ENCODE data around the gene AOPEP. TPM values are rescaled to one million over a fixed set of nuclear protein-coding genes. Genes with fewer than 3 reads are reported as not detected.

Gene AOPEP
- polyA plus RNA-seq, 2 of the 4 experiments (the other 2 are of a cell fraction), result 226 to 266 TPM

DNA sequence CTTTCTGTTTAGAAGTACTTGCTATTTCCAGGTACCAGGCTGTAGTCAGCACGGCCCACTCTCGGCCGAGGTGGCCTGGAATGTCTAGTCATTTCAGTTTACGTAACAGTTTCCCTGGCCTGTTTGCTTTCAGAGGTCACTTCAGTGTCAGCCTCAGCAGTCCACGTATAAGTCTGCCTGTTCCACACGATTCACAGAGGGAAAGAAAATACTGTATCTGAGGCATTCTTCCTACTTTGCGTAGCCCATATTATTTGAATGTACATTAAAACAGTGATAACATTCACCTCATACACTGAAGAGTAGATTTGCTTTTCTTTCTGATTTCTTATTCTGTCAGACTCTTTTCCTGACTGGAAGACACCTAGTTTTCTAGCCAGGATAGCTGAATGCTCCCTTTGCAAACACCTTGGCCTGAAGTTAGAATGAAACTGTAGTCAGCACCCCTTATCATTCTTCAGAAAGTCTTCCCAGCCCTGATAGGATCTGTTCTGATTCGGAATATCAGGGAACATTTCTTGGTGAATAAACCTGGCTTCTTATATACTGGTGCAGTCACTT lies 140.9 kb downstream of the AOPEP start (continued):
- TF ChIP-seq HEYL (CRISPR knock-in tag; IDR thresholded peaks at IDR 0.05) (no peak), FOXS1 (CRISPR knock-in tag; IDR thresholded peaks at IDR 0.05) (peak; percentile 85; the same call in 1 of the 2 replicates), HOXA7 (CRISPR knock-in tag; IDR thresholded peaks at IDR 0.05) (no peak), CBX8 (IDR thresholded peaks at IDR 0.05) (no peak), KDM5A (IDR thresholded peaks at IDR 0.05) (no peak), SMC3 (IDR thresholded peaks at IDR 0.05) (peak; percentile 63; the same call in 2 of the 3 replicates), RFX5 (IDR thresholded peaks at IDR 0.05) (no peak), FOSB (CRISPR knock-in tag; IDR thresholded peaks at IDR 0.05) (peak; percentile 72; the same call in 1 of the 2 replicates), HOXB13 (CRISPR knock-in tag; IDR thresholded peaks at IDR 0.05; ENCODE audit: low read depth) (no peak; the same call in 1 of the 2 replicates), KDM1A (IDR thresholded peaks at IDR 0.05; ENCODE audit: low read depth) (no peak), BHLHE40 (IDR thresholded peaks at IDR 0.05; ENCODE audit: low read depth, low read length) (no peak), POLR2AphosphoS2 (conservative IDR thresholded peaks at IDR 0.05; ENCODE audit: low read length) (no peak), ZFP36 (IDR thresholded peaks at IDR 0.05; ENCODE audit: borderline replicate concordance, partially characterized antibody) (no peak), CHD4 (IDR thresholded peaks at IDR 0.05; ENCODE audit: borderline replicate concordance) (no peak), EP300 (IDR thresholded peaks at IDR 0.05) (peak; percentile 95 to 97), TP53 (CRISPR knock-in tag; IDR thresholded peaks at IDR 0.05) (peak; percentile 88; the same call in 1 of the 2 replicates), ESRRA (IDR thresholded peaks at IDR 0.05; ENCODE audit: borderline replicate concordance, low read length) (no peak), NPAS2 (CRISPR knock-in tag; IDR thresholded peaks at IDR 0.05; ENCODE audit: borderline replicate concordance) (no peak), GATA3 (IDR thresholded peaks at IDR 0.05; ENCODE audit: borderline replicate concordance) (peak; percentile 99), EHF (CRISPR knock-in tag; IDR thresholded peaks at IDR 0.05) (0 out of 2 replicates have a peak, but pooled peaks have one; percentile 14), RNF2 (IDR thresholded peaks at IDR 0.05; ENCODE audit: borderline replicate concordance, low read depth) (no peak), ZSCAN20 (CRISPR knock-in tag; IDR thresholded peaks at IDR 0.05) (0 out of 2 replicates have a peak, but pooled peaks have one; percentile 28), RCOR1 (IDR thresholded peaks at IDR 0.05; ENCODE audit: low read depth, low read length) (no peak), FOSL2 (IDR thresholded peaks at IDR 0.05) (no peak), FOSL2 (CRISPR knock-in tag; IDR thresholded peaks at IDR 0.05) (peak; percentile 88)
- TF ChIP-seq, protein P1, sequence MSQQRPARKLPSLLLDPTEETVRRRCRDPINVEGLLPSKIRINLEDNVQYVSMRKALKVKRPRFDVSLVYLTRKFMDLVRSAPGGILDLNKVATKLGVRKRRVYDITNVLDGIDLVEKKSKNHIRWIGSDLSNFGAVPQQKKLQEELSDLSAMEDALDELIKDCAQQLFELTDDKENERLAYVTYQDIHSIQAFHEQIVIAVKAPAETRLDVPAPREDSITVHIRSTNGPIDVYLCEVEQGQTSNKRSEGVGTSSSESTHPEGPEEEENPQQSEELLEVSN (IDR thresholded peaks at IDR 0.05; ENCODE audit: borderline replicate concordance, low read depth), result no peak
- TF ChIP-seq, protein P2, sequence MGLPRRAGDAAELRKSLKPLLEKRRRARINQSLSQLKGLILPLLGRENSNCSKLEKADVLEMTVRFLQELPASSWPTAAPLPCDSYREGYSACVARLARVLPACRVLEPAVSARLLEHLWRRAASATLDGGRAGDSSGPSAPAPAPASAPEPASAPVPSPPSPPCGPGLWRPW (IDR thresholded peaks at IDR 0.05), result no peak
- TF ChIP-seq, protein P3, sequence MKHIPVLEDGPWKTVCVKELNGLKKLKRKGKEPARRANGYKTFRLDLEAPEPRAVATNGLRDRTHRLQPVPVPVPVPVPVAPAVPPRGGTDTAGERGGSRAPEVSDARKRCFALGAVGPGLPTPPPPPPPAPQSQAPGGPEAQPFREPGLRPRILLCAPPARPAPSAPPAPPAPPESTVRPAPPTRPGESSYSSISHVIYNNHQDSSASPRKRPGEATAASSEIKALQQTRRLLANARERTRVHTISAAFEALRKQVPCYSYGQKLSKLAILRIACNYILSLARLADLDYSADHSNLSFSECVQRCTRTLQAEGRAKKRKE (CRISPR knock-in tag; IDR thresholded peaks at IDR 0.05; ENCODE audit: low read depth), result peak; percentile 90

DNA sequence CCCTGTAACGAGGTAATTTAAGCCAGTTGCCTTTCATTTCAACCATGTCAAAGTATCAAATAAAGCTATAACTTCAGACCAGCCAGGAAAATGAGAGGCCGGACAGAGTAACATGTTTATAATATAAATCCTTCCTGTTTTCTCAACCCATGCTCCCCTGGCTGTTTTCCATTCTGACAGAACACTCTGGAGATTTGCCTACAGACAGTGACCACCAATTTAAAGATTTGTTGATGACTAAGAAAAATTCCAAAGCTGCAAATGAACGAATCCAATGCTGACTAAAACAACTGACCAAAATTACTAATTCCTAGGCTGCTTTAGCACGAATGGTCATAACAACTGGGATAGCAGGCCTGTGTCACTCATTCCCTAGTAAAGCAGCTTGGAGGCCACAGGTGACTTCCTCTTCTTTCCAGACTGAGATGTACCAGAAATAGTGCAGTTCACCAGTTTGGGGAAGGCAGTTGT lies 141.4 kb downstream of the AOPEP start:
- FAIRE-seq (peak; percentile 87), DNase-seq (ENCODE audit: low read depth in 1 of 2, low spot score in 1 of 2) (peak; percentile 51 to 85), ATAC-seq (peak; percentile 51 to 70)
- Histone ChIP-seq H3K4me1 (peaks cover 84% of the 10 kb centered on the region), H3K9me3 (no peaks in the 10 kb centered on the region), H3K27ac (peak overlapping the region; percentile 94 to 97), H3K4me2 (peak overlapping the region; percentile 64), H3K4me3 (no peak overlapping the region)
- under 1% methylated on average over 4 of the region's 4 CpGs for WGBS (ENCODE audit: missing lambda C conversion rate)
- ChIA-PET CTCF (interaction anchor here (1.0 to 3.5 kb wide), 14 partner anchors 11 to 187 kb away, joined by 3 to 33 read pairs (median 4); no protein-coding TSS in a partner anchor), POLR2A (interaction anchor here (0.7 to 4.0 kb wide), 14 partner anchors 14 to 178 kb away, joined by 4 to 36 read pairs (median 14); no protein-coding TSS in a partner anchor)
- TF ChIP-seq EP300 (IDR thresholded peaks at IDR 0.05) (peak; percentile 29 to 61; a peak in 1 of 5 replicates), NPAS2 (CRISPR knock-in tag; IDR thresholded peaks at IDR 0.05; ENCODE audit: borderline replicate concordance) (no peak), HOXB13 (CRISPR knock-in tag; IDR thresholded peaks at IDR 0.05; ENCODE audit: low read depth) (peak; percentile 30; the same call in 1 of the 2 replicates), SMC3 (IDR thresholded peaks at IDR 0.05) (0 out of 3 replicates have a peak, but pooled peaks have one; percentile 25), MAFK (IDR thresholded peaks at IDR 0.05; ENCODE audit: partially characterized antibody) (peak; percentile 85), RAD21 (conservative IDR thresholded peaks at IDR 0.05 in 1 of 2, IDR thresholded peaks at IDR 0.05 in 1 of 2) (peak in 1 of 2 experiments; percentile 29; a peak in 4 of 5 replicates), ESRRA (IDR thresholded peaks at IDR 0.05; ENCODE audit: borderline replicate concordance, low read length) (no peak), TFCP2L1 (CRISPR knock-in tag; IDR thresholded peaks at IDR 0.05) (peak; percentile 8; the same call in 1 of the 2 replicates), RNF2 (IDR thresholded peaks at IDR 0.05; ENCODE audit: borderline replicate concordance, low read depth) (no peak), FOXS1 (CRISPR knock-in tag; IDR thresholded peaks at IDR 0.05) (peak; percentile 12; the same call in 1 of the 2 replicates)
- TF ChIP-seq, protein P3 (CRISPR knock-in tag; IDR thresholded peaks at IDR 0.05; ENCODE audit: low read depth), result peak; percentile 83
- TF ChIP-seq, protein P4, sequence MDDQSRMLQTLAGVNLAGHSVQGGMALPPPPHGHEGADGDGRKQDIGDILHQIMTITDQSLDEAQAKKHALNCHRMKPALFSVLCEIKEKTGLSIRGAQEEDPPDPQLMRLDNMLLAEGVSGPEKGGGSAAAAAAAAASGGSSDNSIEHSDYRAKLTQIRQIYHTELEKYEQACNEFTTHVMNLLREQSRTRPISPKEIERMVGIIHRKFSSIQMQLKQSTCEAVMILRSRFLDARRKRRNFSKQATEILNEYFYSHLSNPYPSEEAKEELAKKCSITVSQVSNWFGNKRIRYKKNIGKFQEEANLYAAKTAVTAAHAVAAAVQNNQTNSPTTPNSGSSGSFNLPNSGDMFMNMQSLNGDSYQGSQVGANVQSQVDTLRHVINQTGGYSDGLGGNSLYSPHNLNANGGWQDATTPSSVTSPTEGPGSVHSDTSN (IDR thresholded peaks at IDR 0.05), result peak; percentile 63; the same call in 1 of the 2 replicates
- TF ChIP-seq, protein P5, sequence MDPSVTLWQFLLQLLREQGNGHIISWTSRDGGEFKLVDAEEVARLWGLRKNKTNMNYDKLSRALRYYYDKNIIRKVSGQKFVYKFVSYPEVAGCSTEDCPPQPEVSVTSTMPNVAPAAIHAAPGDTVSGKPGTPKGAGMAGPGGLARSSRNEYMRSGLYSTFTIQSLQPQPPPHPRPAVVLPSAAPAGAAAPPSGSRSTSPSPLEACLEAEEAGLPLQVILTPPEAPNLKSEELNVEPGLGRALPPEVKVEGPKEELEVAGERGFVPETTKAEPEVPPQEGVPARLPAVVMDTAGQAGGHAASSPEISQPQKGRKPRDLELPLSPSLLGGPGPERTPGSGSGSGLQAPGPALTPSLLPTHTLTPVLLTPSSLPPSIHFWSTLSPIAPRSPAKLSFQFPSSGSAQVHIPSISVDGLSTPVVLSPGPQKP (IDR thresholded peaks at IDR 0.05; ENCODE audit: low read depth, low read length), result no peak
